Glutamatergic neuron (in vitro differentiated cells): ENCODE results near the gene CLOCK. TPM values are rescaled to one million over a fixed set of nuclear protein-coding genes. Genes with fewer than 3 reads are reported as not detected.
"Not testable (repeated sequence)": the region's sequence is repeated elsewhere in the genome, so short reads cannot be mapped to it uniquely, and the experiment has no call there.

Experiments
- DNase-seq: peaks from one replicate; pipeline ENCODE4 v3.0.0; 2022
- H3K27ac Mint-ChIP-seq: one replicate; pipeline ENCODE4 v1.8.0; 2020; ENCODE audit warnings: mild to moderate bottlenecking, mixed read lengths, inconsistent platforms; ENCODE audit not compliant: unreplicated experiment
- H3K27me3 Mint-ChIP-seq: one replicate; pipeline ENCODE4 v1.8.0; 2020; ENCODE audit warnings: mild to moderate bottlenecking, moderate library complexity, mixed read lengths, inconsistent platforms; ENCODE audit not compliant: unreplicated experiment
- H3K36me3 Mint-ChIP-seq: one replicate; pipeline ENCODE4 v1.8.0; 2020; ENCODE audit warnings: mild to moderate bottlenecking, mixed read lengths, inconsistent platforms; ENCODE audit not compliant: unreplicated experiment
- H3K4me1 Mint-ChIP-seq: one replicate; pipeline ENCODE4 v1.8.0; 2020; ENCODE audit warnings: mild to moderate bottlenecking, low read depth, mixed read lengths, inconsistent platforms; ENCODE audit not compliant: unreplicated experiment
- H3K4me3 Mint-ChIP-seq: one replicate; pipeline ENCODE4 v1.8.0; 2020; ENCODE audit warnings: mild to moderate bottlenecking, mixed read lengths, inconsistent platforms; ENCODE audit not compliant: unreplicated experiment
- H3K9me3 Mint-ChIP-seq: one replicate; pipeline ENCODE4 v1.8.0; 2020; ENCODE audit warnings: mild to moderate bottlenecking, moderate library complexity, mixed read lengths, inconsistent platforms; ENCODE audit not compliant: unreplicated experiment
- CTCF ChIP-seq: fragments of 200-600 bp; sonication (generic); IDR thresholded peaks from one replicate; pipeline ENCODE4 v1.5.0; 2021; ENCODE audit not compliant: partially characterized antibody, unreplicated experiment
- long read RNA-seq: library from polyadenylated mRNA; unstranded; transcript quantifications from one replicate; pipeline ENCODE4 v2.0.0, GENCODE V29; 2020; ENCODE audit not compliant: unreplicated experiment
- total RNA-seq: library from RNA; stranded (reverse); fragmentation: NEBNext Ultra II Directional; extraction: Animal tissue kit (Norgen Biotek cat#: 25700); gene quantifications from one replicate; pipeline ENCODE4 v1.2.1, GENCODE V29; 2021; ENCODE audit not compliant: unreplicated experiment

The CLOCK gene, protein sequence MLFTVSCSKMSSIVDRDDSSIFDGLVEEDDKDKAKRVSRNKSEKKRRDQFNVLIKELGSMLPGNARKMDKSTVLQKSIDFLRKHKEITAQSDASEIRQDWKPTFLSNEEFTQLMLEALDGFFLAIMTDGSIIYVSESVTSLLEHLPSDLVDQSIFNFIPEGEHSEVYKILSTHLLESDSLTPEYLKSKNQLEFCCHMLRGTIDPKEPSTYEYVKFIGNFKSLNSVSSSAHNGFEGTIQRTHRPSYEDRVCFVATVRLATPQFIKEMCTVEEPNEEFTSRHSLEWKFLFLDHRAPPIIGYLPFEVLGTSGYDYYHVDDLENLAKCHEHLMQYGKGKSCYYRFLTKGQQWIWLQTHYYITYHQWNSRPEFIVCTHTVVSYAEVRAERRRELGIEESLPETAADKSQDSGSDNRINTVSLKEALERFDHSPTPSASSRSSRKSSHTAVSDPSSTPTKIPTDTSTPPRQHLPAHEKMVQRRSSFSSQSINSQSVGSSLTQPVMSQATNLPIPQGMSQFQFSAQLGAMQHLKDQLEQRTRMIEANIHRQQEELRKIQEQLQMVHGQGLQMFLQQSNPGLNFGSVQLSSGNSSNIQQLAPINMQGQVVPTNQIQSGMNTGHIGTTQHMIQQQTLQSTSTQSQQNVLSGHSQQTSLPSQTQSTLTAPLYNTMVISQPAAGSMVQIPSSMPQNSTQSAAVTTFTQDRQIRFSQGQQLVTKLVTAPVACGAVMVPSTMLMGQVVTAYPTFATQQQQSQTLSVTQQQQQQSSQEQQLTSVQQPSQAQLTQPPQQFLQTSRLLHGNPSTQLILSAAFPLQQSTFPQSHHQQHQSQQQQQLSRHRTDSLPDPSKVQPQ
- 7.6 TPM for total RNA-seq
- long read RNA-seq = 0 reads

- peaks cover 7% of the 10 kb centered on the region for H3K27me3 Mint-ChIP-seq
- peaks cover 11% of the 10 kb centered on the region for H3K9me3 Mint-ChIP-seq
- peak within 1 kb of the TSS; percentile 98 for H3K4me3 Mint-ChIP-seq
- H3K4me1 Mint-ChIP-seq = peaks cover 9% of the 10 kb centered on the region
- peak within 1 kb of the TSS; percentile 73 for H3K27ac Mint-ChIP-seq
- no peaks in the 10 kb centered on the region for H3K36me3 Mint-ChIP-seq
- peak; percentile 90 for DNase-seq
- TF ChIP-seq CTCF = peak; percentile 75
These were observed at the start of gene CLOCK for GRCh38 chr4:55546756-55547465. TSS of gene CLOCK (minus strand) at chr4:55546909. CDS start at chr4:55482785, 64,124 bp downstream.

- DNase-seq = no peak
- no peaks in the 10 kb centered on the region for H3K27me3 Mint-ChIP-seq
- H3K9me3 Mint-ChIP-seq = no peaks in the 10 kb centered on the region
- H3K4me3 Mint-ChIP-seq = no peak within 1 kb of the TSS
- peaks cover 11% of the 10 kb centered on the region for H3K36me3 Mint-ChIP-seq
- H3K4me1 Mint-ChIP-seq = no peaks in the 10 kb centered on the region
- no peak for TF ChIP-seq CTCF
- no peak within 1 kb of the TSS for H3K27ac Mint-ChIP-seq
These were observed 45.3 kb upstream of the CLOCK start, which contains the start of gene PDCL2 for GRCh38 chr4:55592014-55592413. TSS of gene PDCL2 (minus strand) at chr4:55592245. CDS start at chr4:55592109, 136 bp downstream.

DNA sequence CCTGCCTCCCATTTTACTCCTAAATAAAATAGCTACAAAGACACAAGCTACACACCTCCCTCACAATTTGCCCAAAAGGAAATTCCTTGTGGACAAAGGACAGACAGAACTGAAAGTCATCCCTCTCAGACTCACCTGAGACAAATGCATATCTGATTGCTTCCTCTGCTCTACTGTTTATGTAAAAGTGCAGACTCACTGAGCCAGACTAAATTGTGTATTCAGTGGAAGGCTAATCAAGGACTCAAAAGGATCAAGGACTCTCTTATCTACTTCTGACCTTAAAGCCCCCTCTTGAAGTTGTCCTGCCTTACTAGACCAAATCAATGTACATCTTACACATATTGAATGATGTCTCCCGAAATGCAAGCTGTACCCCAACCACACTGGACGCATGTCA, 41.5 kb upstream of the CLOCK start:
- H3K27me3 Mint-ChIP-seq = no peaks in the 10 kb centered on the region
- no peak overlapping the region for H3K4me3 Mint-ChIP-seq
- peaks cover 17% of the 10 kb centered on the region for H3K36me3 Mint-ChIP-seq
- H3K9me3 Mint-ChIP-seq = peaks cover 3% of the 10 kb centered on the region
- no peak overlapping the region for H3K27ac Mint-ChIP-seq
- DNase-seq = no peak
- no peaks in the 10 kb centered on the region for H3K4me1 Mint-ChIP-seq
- TF ChIP-seq CTCF = no peak

DNA sequence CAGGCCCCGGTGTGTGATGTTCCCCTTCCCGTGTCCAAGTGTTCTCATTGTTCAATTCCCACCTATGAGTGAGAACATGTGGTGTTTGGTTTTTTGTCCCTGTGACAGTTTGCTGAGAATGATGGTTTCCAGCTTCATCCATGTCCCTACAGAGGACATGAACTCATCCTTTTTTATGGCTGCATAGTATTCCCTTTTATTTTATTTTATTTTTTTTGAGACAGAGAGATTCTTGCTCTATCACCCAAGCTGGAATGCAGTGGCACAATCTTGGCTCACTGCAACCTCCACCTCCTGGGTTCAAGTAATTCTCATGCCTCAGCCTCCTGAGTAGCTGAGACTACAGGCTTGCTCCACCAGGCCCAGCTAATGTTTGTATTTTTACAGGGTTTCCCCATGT, 36.1 kb upstream of the CLOCK start:
- peaks cover 12% of the 10 kb centered on the region for H3K36me3 Mint-ChIP-seq
- DNase-seq, H3K27me3 Mint-ChIP-seq, H3K4me3 Mint-ChIP-seq, H3K9me3 Mint-ChIP-seq, H3K4me1 Mint-ChIP-seq, H3K27ac Mint-ChIP-seq: not testable (repeated sequence)

- Mint-ChIP-seq H3K4me1 (no peaks in the 10 kb centered on the region), H3K9me3 (peaks cover 8% of the 10 kb centered on the region), H3K36me3 (peaks cover 35% of the 10 kb centered on the region), H3K27ac (no peak overlapping the region), H3K4me3 (no peak overlapping the region), H3K27me3 (no peaks in the 10 kb centered on the region)
- no peak for TF ChIP-seq CTCF
- DNase-seq = no peak
These were observed 31.8 kb upstream of the CLOCK start for GRCh38 chr4:55578341-55579010.
